Colonic mucosa (tissue), 4 donors: Measurements from ENCODE around the gene PRPF8. TPM values are rescaled to one million over a fixed set of nuclear protein-coding genes. Genes with fewer than 3 reads are reported as not detected.

ENCODE experiments used
- DNase-seq: peaks from one replicate; pipeline ENCODE4 v3.0.0-alpha.2; 2020
- H3K27ac ChIP-seq: fragments of 200-600 bp; one replicate; pipeline ENCODE4 v1.8.0; 2021
- H3K27me3 ChIP-seq: fragments of 200-600 bp; one replicate; pipeline ENCODE4 v1.8.0; 2021
- H3K36me3 ChIP-seq: fragments of 200-600 bp; one replicate; pipeline ENCODE4 v1.8.0; 2021
- H3K4me1 ChIP-seq: fragments of 200-600 bp; one replicate; pipeline ENCODE4 v1.8.0; 2021; ENCODE audit warnings: mild to moderate bottlenecking
- H3K4me3 ChIP-seq: fragments of 200-600 bp; one replicate; pipeline ENCODE4 v1.8.0; 2021
- H3K9ac ChIP-seq, 2 donors: one replicate each; pipeline ENCODE4 v1.7.0; 2013; ENCODE audit warnings: control low read depth in 2 of 2, low read depth in 2 of 2, low read length in 2 of 2
- H3K9me3 ChIP-seq: fragments of 200-600 bp; one replicate; pipeline ENCODE4 v1.8.0; 2021
- intact Hi-C: fragments of 100-400 bp; cut with DNase I; formaldehyde crosslinking; loops from one replicate; pipeline ENCODE4 v1.14.1; 2022
- total RNA-seq, 2 donors: library from RNA; stranded (reverse); fragmentation: NEBNext Ultra II Directional in 1 of 2; extraction: Animal tissue kit (Norgen Biotek cat#: 25700) in 1 of 2; gene quantifications; one replicate each; pipeline ENCODE4 v1.2.1, GENCODE V29; 2021
- TF ChIP-seq, protein P1 (sequence below): fragments of 200-600 bp; IDR thresholded peaks from one replicate; pipeline ENCODE4 v1.8.0; 2022; ENCODE audit warnings: antibody characterized with exemption, mild to moderate bottlenecking
- donor health status: healthy.
- donor health status: DM: no; HTN: no; CAD: no.
- donor health status: DM: no; HTN: no; CAD: no.

Gene PRPF8
- total RNA-seq, 2 donors from 2014 or later = 172 to 292 TPM

DNA sequence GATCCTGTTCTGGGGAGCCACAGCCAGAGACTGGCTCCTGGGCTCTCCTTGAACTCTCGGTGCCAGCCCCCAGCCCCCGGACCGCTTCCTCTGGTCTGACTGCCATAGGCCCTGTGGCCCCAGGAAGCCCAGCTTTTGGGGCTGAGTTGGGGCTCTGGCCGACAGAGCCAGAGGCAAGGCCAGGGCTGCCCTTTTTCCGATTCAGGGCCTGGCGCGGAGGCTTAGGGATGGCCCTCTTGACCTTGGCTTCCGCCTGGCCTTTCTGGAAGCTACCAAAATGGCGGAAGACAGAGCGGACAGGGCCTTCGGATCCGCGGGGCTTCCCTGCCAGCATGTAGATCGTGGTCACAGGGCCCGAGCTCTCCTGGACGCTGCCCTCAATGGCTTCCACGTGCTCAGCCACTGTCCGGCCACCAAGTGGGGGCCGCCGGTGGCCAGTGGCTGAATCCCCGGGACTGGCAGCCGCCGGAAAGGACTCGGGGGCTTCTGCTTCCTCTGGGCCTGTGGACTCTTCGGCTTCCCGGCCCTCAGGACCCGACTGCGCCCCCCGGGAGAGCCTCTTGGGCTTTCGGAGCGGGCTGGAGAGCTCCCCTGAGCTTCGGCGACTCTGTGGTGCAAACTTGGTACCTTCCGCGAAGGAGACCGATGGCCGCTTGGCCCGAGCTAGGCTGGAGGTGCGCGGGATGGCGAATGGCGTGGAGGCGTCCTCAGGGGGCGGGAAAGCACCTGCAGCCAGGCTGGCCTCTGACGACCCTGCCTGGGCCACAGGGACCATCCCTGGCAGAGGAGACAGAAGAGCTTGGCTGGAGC, 49.6 kb downstream of the PRPF8 start:
- H3K4me3 ChIP-seq = no peak overlapping the region
- no peaks in the 10 kb centered on the region for H3K36me3 ChIP-seq
- TF ChIP-seq, protein P1, sequence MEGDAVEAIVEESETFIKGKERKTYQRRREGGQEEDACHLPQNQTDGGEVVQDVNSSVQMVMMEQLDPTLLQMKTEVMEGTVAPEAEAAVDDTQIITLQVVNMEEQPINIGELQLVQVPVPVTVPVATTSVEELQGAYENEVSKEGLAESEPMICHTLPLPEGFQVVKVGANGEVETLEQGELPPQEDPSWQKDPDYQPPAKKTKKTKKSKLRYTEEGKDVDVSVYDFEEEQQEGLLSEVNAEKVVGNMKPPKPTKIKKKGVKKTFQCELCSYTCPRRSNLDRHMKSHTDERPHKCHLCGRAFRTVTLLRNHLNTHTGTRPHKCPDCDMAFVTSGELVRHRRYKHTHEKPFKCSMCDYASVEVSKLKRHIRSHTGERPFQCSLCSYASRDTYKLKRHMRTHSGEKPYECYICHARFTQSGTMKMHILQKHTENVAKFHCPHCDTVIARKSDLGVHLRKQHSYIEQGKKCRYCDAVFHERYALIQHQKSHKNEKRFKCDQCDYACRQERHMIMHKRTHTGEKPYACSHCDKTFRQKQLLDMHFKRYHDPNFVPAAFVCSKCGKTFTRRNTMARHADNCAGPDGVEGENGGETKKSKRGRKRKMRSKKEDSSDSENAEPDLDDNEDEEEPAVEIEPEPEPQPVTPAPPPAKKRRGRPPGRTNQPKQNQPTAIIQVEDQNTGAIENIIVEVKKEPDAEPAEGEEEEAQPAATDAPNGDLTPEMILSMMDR = no peak
- DNase-seq = no peak
- H3K27me3 ChIP-seq = no peaks in the 10 kb centered on the region
- H3K9ac ChIP-seq = no peak overlapping the region
- H3K27ac ChIP-seq = no peak overlapping the region
- H3K4me1 ChIP-seq = no peaks in the 10 kb centered on the region
- intact Hi-C loops = loop anchor here (5.0 kb wide), 1 partner anchor 63 kb away; no protein-coding TSS in a partner anchor
- H3K9me3 ChIP-seq = no peaks in the 10 kb centered on the region

DNA sequence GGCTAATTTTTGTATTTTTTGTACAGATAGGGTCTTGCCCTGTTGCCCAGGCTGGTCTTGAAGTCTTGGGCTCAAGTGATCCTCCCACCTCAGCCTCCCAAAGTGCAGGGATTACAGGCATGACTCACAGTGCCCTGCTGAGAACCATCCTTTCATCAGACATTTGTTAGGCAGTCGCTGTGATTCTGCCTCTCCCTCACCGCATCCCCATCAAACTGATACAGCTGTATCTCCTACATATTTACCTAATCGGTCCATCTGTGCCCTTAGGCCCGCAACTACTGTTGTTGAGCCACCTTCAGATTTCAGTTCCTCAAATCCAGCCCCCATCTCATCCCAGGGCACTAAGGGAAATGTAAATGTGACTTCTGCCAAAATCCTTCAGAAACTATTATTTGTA, 54.0 kb downstream of the PRPF8 start:
- intact Hi-C loops = loop anchor here (5.0 kb wide), 1 partner anchor 58 kb away; no protein-coding TSS in a partner anchor
- no peaks in the 10 kb centered on the region for H3K27me3 ChIP-seq
- peaks cover 4% of the 10 kb centered on the region for H3K4me1 ChIP-seq
- TF ChIP-seq, protein P1 = no peak
- no peaks in the 10 kb centered on the region for H3K36me3 ChIP-seq
- no peak overlapping the region for H3K9ac ChIP-seq
- H3K9me3 ChIP-seq = no peaks in the 10 kb centered on the region
- no peak overlapping the region for H3K27ac ChIP-seq
- H3K4me3 ChIP-seq = no peak overlapping the region
- no peak for DNase-seq

- DNase-seq = peak; percentile 92
- H3K9ac ChIP-seq = peak overlapping the region; percentile 85 to 87
- H3K4me1 ChIP-seq = peaks cover 4% of the 10 kb centered on the region
- no peaks in the 10 kb centered on the region for H3K27me3 ChIP-seq
- TF ChIP-seq, protein P1 = peak; percentile 75
- H3K27ac ChIP-seq = peak overlapping the region; percentile 94
- H3K4me3 ChIP-seq = peak overlapping the region; percentile 85
- no peaks in the 10 kb centered on the region for H3K36me3 ChIP-seq
- intact Hi-C loops = loop anchor here (5.0 kb wide), 1 partner anchor 57 kb away; no protein-coding TSS in a partner anchor
- no peaks in the 10 kb centered on the region for H3K9me3 ChIP-seq
These were observed 55.0 kb downstream of the PRPF8 start for GRCh38 chr17:1629504-1630310.

GRCh38 chr17:1628856-1629503, 55.7 kb downstream of the PRPF8 start:
- peak overlapping the region; percentile 85 for H3K4me3 ChIP-seq
- H3K9me3 ChIP-seq = no peaks in the 10 kb centered on the region
- intact Hi-C loops = no loop called here
- DNase-seq = peak; percentile 97
- H3K27ac ChIP-seq = peak overlapping the region; percentile 94
- no peaks in the 10 kb centered on the region for H3K36me3 ChIP-seq
- TF ChIP-seq, protein P1 = peak; percentile 20
- peak overlapping the region; percentile 85 to 87 for H3K9ac ChIP-seq
- peaks cover 4% of the 10 kb centered on the region for H3K4me1 ChIP-seq
- H3K27me3 ChIP-seq = no peaks in the 10 kb centered on the region
